ENCODE data around the gene GUCY1A1. TPM values are rescaled to one million over a fixed set of nuclear protein-coding genes. Genes with fewer than 3 reads are reported as not detected.

Gene GUCY1A1
- total RNA-seq, 2 experiments from 2014 or later: 0.07 TPM; not detected in 1

- intact Hi-C loops (cut with micrococcal nuclease): no loop called here
- H3K4me1 Mint-ChIP-seq (ENCODE audit: low read depth): no peaks in the 10 kb centered on the region
- H3K27ac Mint-ChIP-seq: no peak overlapping the region
- H3K36me3 Mint-ChIP-seq (ENCODE audit: low read depth): no peaks in the 10 kb centered on the region
- CTCF ChIA-PET: interaction anchor here (0.8 kb wide), 1 partner anchor 12 kb away, joined by 3 read pairs; no protein-coding TSS in a partner anchor
- no peak for DNase-seq
- no peaks in the 10 kb centered on the region for H3K9me3 Mint-ChIP-seq
- peaks cover 7% of the 10 kb centered on the region for H3K27me3 Mint-ChIP-seq (ENCODE audit: low read depth)
- H3K4me3 Mint-ChIP-seq: no peak overlapping the region
Observed at GRCh38 chr4:155684892-155685541, 18.4 kb downstream of the GUCY1A1 start.

GRCh38 chr4:155687380-155687982, 20.8 kb downstream of the GUCY1A1 start:
- H3K4me3 Mint-ChIP-seq: no peak overlapping the region
- H3K36me3 Mint-ChIP-seq (ENCODE audit: low read depth): no peaks in the 10 kb centered on the region
- no peak for DNase-seq
- peaks cover 8% of the 10 kb centered on the region for H3K27me3 Mint-ChIP-seq (ENCODE audit: low read depth)
- H3K9me3 Mint-ChIP-seq: no peaks in the 10 kb centered on the region
- intact Hi-C loops (cut with micrococcal nuclease): no loop called here
- H3K27ac Mint-ChIP-seq: no peak overlapping the region
- CTCF ChIA-PET: interaction anchor here (0.6 to 1.3 kb wide), 2 partner anchors 23 to 180 kb away, joined by 3 read pairs; no protein-coding TSS in a partner anchor
- no peaks in the 10 kb centered on the region for H3K4me1 Mint-ChIP-seq (ENCODE audit: low read depth)

DNA sequence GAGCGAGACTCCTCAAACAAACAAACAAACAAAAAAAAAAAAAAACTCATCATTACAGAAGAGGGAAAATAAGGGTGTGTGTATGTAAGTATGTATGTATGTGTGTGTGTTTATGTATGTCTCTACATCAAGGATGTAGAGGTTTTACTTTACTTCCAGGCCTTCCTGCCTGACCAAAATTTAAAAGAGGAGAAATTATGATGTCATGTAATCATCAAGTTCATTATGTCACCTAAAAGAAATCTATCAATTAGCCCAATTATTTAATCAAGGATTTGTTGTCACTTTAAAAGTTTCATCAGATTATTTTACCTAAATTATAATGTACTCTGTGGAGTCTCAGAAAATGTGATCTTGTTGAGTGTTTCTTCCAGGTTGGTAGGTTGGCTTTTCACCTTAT, 21.6 kb downstream of the GUCY1A1 start:
- DNase-seq: no peak
- Mint-ChIP-seq H3K4me3 (no peak overlapping the region), H3K9me3 (no peaks in the 10 kb centered on the region), H3K27me3 (ENCODE audit: low read depth) (peaks cover 5% of the 10 kb centered on the region), H3K27ac (no peak overlapping the region), H3K4me1 (ENCODE audit: low read depth) (no peaks in the 10 kb centered on the region), H3K36me3 (ENCODE audit: low read depth) (no peaks in the 10 kb centered on the region)
- CTCF ChIA-PET: no interaction called here
- intact Hi-C loops (cut with micrococcal nuclease): no loop called here

- CTCF ChIA-PET: no interaction called here
- no peak overlapping the region for H3K4me3 Mint-ChIP-seq
- no peak overlapping the region for H3K27ac Mint-ChIP-seq
- H3K36me3 Mint-ChIP-seq (ENCODE audit: low read depth): no peaks in the 10 kb centered on the region
- H3K9me3 Mint-ChIP-seq: no peaks in the 10 kb centered on the region
- peaks cover 5% of the 10 kb centered on the region for H3K27me3 Mint-ChIP-seq (ENCODE audit: low read depth)
- intact Hi-C loops (cut with micrococcal nuclease): no loop called here
- no peaks in the 10 kb centered on the region for H3K4me1 Mint-ChIP-seq (ENCODE audit: low read depth)
- no peak for DNase-seq
Observed at GRCh38 chr4:155688860-155689259, 22.2 kb downstream of the GUCY1A1 start.

GRCh38 chr4:155690044-155690837, 23.6 kb downstream of the GUCY1A1 start:
- Mint-ChIP-seq H3K27me3 (ENCODE audit: low read depth) (peaks cover 5% of the 10 kb centered on the region), H3K4me1 (ENCODE audit: low read depth) (no peaks in the 10 kb centered on the region), H3K36me3 (ENCODE audit: low read depth) (no peaks in the 10 kb centered on the region), H3K4me3 (no peak overlapping the region), H3K9me3 (no peaks in the 10 kb centered on the region), H3K27ac (no peak overlapping the region)
- DNase-seq: no peak
- intact Hi-C loops (cut with micrococcal nuclease): no loop called here
- CTCF ChIA-PET: no interaction called here

DNA sequence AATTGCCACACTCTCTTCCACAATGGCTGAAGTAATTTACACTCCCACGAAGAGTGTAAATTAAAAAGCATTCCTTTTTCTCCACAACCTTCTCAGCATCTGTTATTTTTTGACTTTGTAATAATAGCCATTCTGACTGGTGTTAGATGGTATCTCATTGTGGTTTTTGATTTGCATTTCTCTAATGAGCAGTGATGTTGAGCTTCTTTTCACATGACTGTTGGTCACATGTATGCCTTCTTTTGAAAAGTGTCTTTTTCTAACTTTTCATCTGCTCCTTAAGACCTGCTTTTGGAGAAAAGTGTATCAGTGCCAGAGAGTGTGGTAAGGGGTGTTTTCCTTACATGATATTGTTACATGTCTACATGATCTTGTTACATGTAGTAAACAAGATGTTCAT, 25.7 kb downstream of the GUCY1A1 start:
- intact Hi-C loops (cut with micrococcal nuclease): no loop called here
- Mint-ChIP-seq H3K4me1 (ENCODE audit: low read depth) (no peaks in the 10 kb centered on the region), H3K27ac (no peak overlapping the region), H3K36me3 (ENCODE audit: low read depth) (no peaks in the 10 kb centered on the region), H3K27me3 (ENCODE audit: low read depth) (peaks cover 5% of the 10 kb centered on the region), H3K4me3 (no peak overlapping the region), H3K9me3 (no peaks in the 10 kb centered on the region)
- no peak for DNase-seq
- CTCF ChIA-PET: no interaction called here

GRCh38 chr4:155693015-155693663, 26.5 kb downstream of the GUCY1A1 start:
- H3K36me3 Mint-ChIP-seq (ENCODE audit: low read depth): no peaks in the 10 kb centered on the region
- CTCF ChIA-PET: interaction anchor here (0.6 kb wide), 1 partner anchor 142 kb away, joined by 6 read pairs; no protein-coding TSS in a partner anchor
- H3K27ac Mint-ChIP-seq: no peak overlapping the region
- H3K27me3 Mint-ChIP-seq (ENCODE audit: low read depth): peaks cover 7% of the 10 kb centered on the region
- DNase-seq: no peak
- H3K9me3 Mint-ChIP-seq: no peaks in the 10 kb centered on the region
- H3K4me3 Mint-ChIP-seq: no peak overlapping the region
- no peaks in the 10 kb centered on the region for H3K4me1 Mint-ChIP-seq (ENCODE audit: low read depth)
- intact Hi-C loops (cut with micrococcal nuclease): no loop called here

- Mint-ChIP-seq H3K27ac (no peak overlapping the region), H3K36me3 (ENCODE audit: low read depth) (no peaks in the 10 kb centered on the region), H3K4me1 (ENCODE audit: low read depth) (no peaks in the 10 kb centered on the region), H3K27me3 (ENCODE audit: low read depth) (peaks cover 8% of the 10 kb centered on the region), H3K4me3 (no peak overlapping the region), H3K9me3 (peaks cover 3% of the 10 kb centered on the region)
- DNase-seq: no peak
- CTCF ChIA-PET: no interaction called here
- intact Hi-C loops (cut with micrococcal nuclease): no loop called here
Observed at GRCh38 chr4:155694100-155694785, 27.6 kb downstream of the GUCY1A1 start.

- no peaks in the 10 kb centered on the region for H3K36me3 Mint-ChIP-seq (ENCODE audit: low read depth)
- peaks cover 8% of the 10 kb centered on the region for H3K27me3 Mint-ChIP-seq (ENCODE audit: low read depth)
- no peak for DNase-seq
- CTCF ChIA-PET: no interaction called here
- no peak overlapping the region for H3K4me3 Mint-ChIP-seq
- intact Hi-C loops (cut with micrococcal nuclease): no loop called here
- no peak overlapping the region for H3K27ac Mint-ChIP-seq
- H3K4me1 Mint-ChIP-seq (ENCODE audit: low read depth): no peaks in the 10 kb centered on the region
- peaks cover 3% of the 10 kb centered on the region for H3K9me3 Mint-ChIP-seq
Observed at GRCh38 chr4:155696226-155696625, 29.6 kb downstream of the GUCY1A1 start.

DNA sequence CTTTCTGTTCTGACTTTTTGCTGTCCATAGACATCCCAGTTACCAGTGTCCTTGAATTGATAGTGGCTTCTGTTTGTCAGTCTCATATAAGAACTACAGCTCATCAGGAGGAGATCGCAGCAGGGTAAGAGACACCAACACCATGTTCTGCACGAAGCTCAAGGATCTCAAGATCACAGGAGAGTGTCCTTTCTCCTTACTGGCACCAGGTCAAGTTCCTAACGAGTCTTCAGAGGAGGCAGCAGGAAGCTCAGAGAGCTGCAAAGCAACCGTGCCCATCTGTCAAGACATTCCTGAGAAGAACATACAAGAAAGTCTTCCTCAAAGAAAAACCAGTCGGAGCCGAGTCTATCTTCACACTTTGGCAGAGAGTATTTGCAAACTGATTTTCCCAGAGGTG, 30.1 kb downstream of the GUCY1A1 start:
- CTCF ChIA-PET: no interaction called here
- no peaks in the 10 kb centered on the region for H3K36me3 Mint-ChIP-seq (ENCODE audit: low read depth)
- H3K27me3 Mint-ChIP-seq (ENCODE audit: low read depth): peaks cover 11% of the 10 kb centered on the region
- no peak for DNase-seq
- no peak overlapping the region for H3K4me3 Mint-ChIP-seq
- H3K4me1 Mint-ChIP-seq (ENCODE audit: low read depth): no peaks in the 10 kb centered on the region
- intact Hi-C loops (cut with micrococcal nuclease): no loop called here
- no peak overlapping the region for H3K27ac Mint-ChIP-seq
- H3K9me3 Mint-ChIP-seq: peaks cover 3% of the 10 kb centered on the region

- Mint-ChIP-seq H3K4me1 (ENCODE audit: low read depth) (no peaks in the 10 kb centered on the region), H3K4me3 (no peak overlapping the region), H3K36me3 (ENCODE audit: low read depth) (no peaks in the 10 kb centered on the region), H3K27ac (no peak overlapping the region), H3K9me3 (peaks cover 3% of the 10 kb centered on the region), H3K27me3 (ENCODE audit: low read depth) (peaks cover 9% of the 10 kb centered on the region)
- CTCF ChIA-PET: interaction anchor here (0.6 to 0.7 kb wide), 2 partner anchors 21 to 30 kb away, joined by 3 to 4 read pairs; no protein-coding TSS in a partner anchor
- DNase-seq: no peak
- intact Hi-C loops (cut with micrococcal nuclease): no loop called here
Observed at GRCh38 chr4:155701827-155702226, 35.2 kb downstream of the GUCY1A1 start.
